BJ (cell line): ENCODE data around the gene OSBPL5. TPM values are rescaled to one million over a fixed set of nuclear protein-coding genes. Genes with fewer than 3 reads are reported as not detected.
"Not testable (repeated sequence)": the region's sequence is repeated elsewhere in the genome, so short reads cannot be mapped to it uniquely, and the experiment has no call there.

ENCODE experiments used
- CTCF ChIA-PET: fragments of 350-600 bp; formaldehyde crosslinking; extraction: SDS; loops from one replicate; lab custom pipeline; 2021; ENCODE audit warnings: antibody characterized with exemption, inconsistent platforms; lab: Yijun Ruan, JAX
- POLR2A ChIA-PET: fragments of 300-600 bp; sonication (Branson Sonifier 250); formaldehyde crosslinking; extraction: SDS; loops from one replicate; lab custom pipeline; 2021; ENCODE audit warnings: antibody characterized with exemption; lab: Charles Lee
- DNase-seq: peaks from one replicate; pipeline ENCODE4 v3.0.0-alpha.2; 2011; ENCODE audit warnings: low read depth
- H3K27me3 ChIP-seq: 2 replicates; pipeline ENCODE4 v1.6.0; 2011; ENCODE audit warnings: low read length; ENCODE audit not compliant: control insufficient read depth, insufficient read depth
- H3K36me3 ChIP-seq: 2 replicates; pipeline ENCODE4 v1.5.1; 2011; ENCODE audit warnings: low read length; ENCODE audit not compliant: control insufficient read depth, insufficient read depth
- H3K4me3 ChIP-seq: 2 replicates; pipeline ENCODE4 v1.5.1; 2011; ENCODE audit warnings: low read depth, mild to moderate bottlenecking, control low read depth, low read length
- polyA plus RNA-seq: library from polyadenylated mRNA; depleted of rRNA; stranded (reverse); fragments of >200 nt; gene quantifications from 2 replicates; pipeline ENCODE4 v1.2.3, GENCODE V29; 2011
- TF ChIP-seq, protein P1 (sequence below): IDR thresholded peaks from 2 replicates; pipeline ENCODE4 v1.5.1; 2011; ENCODE audit warnings: low read depth, mild to moderate bottlenecking, control low read depth, inconsistent platforms, low read length, moderate library complexity; ENCODE audit not compliant: insufficient read depth

Gene OSBPL5
- polyA plus RNA-seq, 1 experiment = 20.8 TPM

DNA sequence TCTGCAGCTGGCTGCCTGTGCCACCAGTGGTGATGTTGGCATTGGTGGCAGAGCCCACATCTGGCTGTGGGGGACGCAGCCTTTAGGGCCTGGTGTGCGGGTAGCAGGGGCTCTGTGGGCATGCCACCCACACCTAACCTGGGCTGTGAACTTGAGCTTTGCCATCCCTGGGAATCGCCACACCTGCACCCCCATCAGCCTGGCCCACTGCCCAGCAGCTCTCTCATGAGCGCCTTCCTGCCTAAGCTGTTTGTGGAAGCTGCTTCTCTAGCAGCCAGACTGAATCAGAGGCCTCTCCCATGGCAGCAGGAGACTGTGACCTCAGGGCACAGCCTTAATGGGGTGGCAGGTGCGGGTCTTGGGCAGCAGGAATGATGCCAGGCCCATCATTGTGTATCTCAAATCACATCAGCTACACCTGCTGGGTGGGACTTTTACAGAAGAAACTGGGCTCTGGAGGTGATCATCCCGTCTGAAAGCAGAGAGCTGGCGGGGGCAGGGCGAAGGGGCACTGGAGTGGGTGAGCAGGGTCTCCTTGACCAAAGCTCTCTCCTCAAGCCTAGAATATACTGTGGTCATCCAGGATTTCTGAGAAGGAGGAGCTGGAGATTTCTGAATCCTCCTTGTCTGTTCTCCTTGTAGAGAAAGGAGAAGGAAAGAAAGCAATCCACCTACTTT lies 90.1 kb downstream of the OSBPL5 start:
- no peak overlapping the region for H3K4me3 ChIP-seq
- H3K27me3 ChIP-seq = no peaks in the 10 kb centered on the region
- H3K36me3 ChIP-seq = no peaks in the 10 kb centered on the region
- POLR2A ChIA-PET = no interaction called here
- CTCF ChIA-PET = interaction anchor here (0.8 to 2.6 kb wide), 3 partner anchors 9 to 24 kb away, joined by 3 to 14 read pairs (median 3); no protein-coding TSS in a partner anchor
- TF ChIP-seq, protein P1, sequence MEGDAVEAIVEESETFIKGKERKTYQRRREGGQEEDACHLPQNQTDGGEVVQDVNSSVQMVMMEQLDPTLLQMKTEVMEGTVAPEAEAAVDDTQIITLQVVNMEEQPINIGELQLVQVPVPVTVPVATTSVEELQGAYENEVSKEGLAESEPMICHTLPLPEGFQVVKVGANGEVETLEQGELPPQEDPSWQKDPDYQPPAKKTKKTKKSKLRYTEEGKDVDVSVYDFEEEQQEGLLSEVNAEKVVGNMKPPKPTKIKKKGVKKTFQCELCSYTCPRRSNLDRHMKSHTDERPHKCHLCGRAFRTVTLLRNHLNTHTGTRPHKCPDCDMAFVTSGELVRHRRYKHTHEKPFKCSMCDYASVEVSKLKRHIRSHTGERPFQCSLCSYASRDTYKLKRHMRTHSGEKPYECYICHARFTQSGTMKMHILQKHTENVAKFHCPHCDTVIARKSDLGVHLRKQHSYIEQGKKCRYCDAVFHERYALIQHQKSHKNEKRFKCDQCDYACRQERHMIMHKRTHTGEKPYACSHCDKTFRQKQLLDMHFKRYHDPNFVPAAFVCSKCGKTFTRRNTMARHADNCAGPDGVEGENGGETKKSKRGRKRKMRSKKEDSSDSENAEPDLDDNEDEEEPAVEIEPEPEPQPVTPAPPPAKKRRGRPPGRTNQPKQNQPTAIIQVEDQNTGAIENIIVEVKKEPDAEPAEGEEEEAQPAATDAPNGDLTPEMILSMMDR = no peak
- DNase-seq = no peak

DNA sequence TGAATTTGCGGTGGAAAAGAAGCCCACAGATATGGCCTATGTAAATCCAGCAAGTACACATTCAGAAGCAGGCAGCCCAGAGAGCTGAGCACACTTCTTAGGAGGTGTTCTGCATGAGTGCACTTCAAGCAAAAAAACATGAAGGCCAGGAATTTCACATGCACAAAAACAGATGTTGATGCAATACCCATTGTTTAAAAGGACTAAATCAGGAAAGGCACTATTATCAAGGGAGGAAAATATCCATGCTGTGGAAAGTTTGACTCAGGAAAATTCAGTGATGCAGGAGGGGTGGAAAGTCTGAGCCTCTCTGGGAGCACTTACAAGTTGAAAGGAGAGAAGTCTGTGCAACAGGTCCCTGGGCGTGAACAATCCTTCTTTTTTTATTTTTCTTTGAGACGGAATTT lies 92.1 kb downstream of the OSBPL5 start:
- Histone ChIP-seq H3K27me3 (no peaks in the 10 kb centered on the region), H3K4me3 (no peak overlapping the region), H3K36me3 (no peaks in the 10 kb centered on the region)
- POLR2A ChIA-PET = no interaction called here
- no peak for DNase-seq
- TF ChIP-seq, protein P1 = no peak
- CTCF ChIA-PET = interaction anchor here (1.0 kb wide), 1 partner anchor 22 kb away, joined by 3 read pairs; no protein-coding TSS in a partner anchor

GRCh38 chr11:3069425-3069824 lies 95.7 kb downstream of the OSBPL5 start:
- DNase-seq = no peak
- no peak overlapping the region for H3K4me3 ChIP-seq
- TF ChIP-seq, protein P1 = no peak
- H3K27me3 ChIP-seq = no peaks in the 10 kb centered on the region
- ChIA-PET POLR2A (no interaction called here), CTCF (no interaction called here)
- H3K36me3 ChIP-seq = no peaks in the 10 kb centered on the region

DNA sequence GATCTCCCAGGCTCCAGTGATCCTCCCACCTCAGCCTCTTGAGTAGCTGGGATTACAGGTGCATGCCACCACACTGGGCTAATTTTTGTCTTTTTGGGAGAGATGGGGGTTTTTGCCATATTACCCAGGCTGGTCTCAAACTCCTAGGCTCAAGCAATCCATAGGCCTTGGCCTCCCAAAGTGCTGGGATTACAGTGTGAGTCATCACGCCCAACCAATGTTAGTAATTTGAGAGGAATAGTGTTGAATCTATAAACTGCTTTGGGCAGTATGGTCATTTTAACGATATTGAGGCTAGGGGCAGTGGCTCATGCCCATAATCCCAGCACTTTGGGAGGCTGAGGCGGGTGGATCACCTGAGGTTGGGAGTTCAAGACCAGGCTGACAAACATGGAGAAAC lies 98.8 kb downstream of the OSBPL5 start:
- H3K36me3 ChIP-seq, DNase-seq, H3K27me3 ChIP-seq, H3K4me3 ChIP-seq, POLR2A ChIA-PET: not testable (repeated sequence)
- CTCF ChIA-PET = interaction anchor here (1.4 to 1.6 kb wide), 2 partner anchors 9 to 25 kb away, joined by 3 to 4 read pairs; no protein-coding TSS in a partner anchor

DNA sequence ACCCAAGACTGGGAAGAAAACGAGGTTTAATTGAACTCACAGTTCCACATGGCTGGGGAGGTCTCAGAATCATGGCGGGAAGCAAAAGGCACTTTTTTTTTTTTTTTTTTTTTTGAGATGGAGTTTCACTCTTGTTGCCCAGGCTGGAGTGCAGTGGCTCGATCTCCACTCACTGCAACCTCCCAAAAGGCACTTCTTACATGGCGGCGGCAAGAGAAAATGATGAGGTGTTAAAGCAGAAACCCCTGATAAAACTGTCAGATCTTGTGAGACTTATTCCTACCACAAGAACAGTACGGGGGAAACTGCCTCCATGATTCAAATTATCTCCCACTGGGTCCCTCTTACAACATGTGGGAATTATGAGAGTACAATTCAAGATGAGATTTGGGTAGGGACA lies 100.4 kb downstream of the OSBPL5 start:
- CTCF ChIA-PET, H3K36me3 ChIP-seq, H3K27me3 ChIP-seq, POLR2A ChIA-PET, H3K4me3 ChIP-seq, DNase-seq: not testable (repeated sequence)

GRCh38 chr11:3063876-3064275 lies 101.2 kb downstream of the OSBPL5 start:
- H3K4me3 ChIP-seq, POLR2A ChIA-PET, H3K36me3 ChIP-seq, H3K27me3 ChIP-seq, DNase-seq: not testable (repeated sequence)
- CTCF ChIA-PET = interaction anchor here (1.8 kb wide), 1 partner anchor 28 kb away, joined by 7 read pairs; no protein-coding TSS in a partner anchor

DNA sequence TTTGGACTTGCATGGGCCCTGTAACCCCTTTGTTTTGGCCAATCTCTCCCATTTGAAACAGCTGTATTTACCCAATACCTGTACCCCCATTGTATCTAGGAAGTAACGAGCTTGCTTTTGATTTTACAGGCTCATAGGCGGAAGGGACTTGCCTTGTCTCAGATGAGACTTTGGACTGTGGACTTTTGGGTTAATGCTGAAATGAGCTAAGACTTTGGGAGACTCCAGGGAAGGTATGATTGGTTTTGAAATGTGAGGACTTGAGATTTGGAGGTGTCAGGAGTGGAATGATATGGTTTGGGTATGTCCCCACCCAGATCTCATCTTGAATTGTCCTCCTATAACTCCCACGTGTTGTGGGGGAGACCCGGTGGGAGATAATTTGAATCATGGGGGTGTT lies 101.7 kb downstream of the OSBPL5 start:
- CTCF ChIA-PET = interaction anchor here (1.8 kb wide), 1 partner anchor 28 kb away, joined by 7 read pairs; no protein-coding TSS in a partner anchor
- DNase-seq, H3K4me3 ChIP-seq, H3K36me3 ChIP-seq, H3K27me3 ChIP-seq, POLR2A ChIA-PET: not testable (repeated sequence)
